ENCODE measurements around the gene ZNF33B.
"Not testable (repeated sequence)": the region's sequence is repeated elsewhere in the genome, so short reads cannot be mapped to it uniquely, and the experiment has no call there.

ZNF33B gene

GRCh38 chr10:42609872-42610271 lies 28.5 kb downstream of the ZNF33B start:
- no peak for DNase-seq

DNA sequence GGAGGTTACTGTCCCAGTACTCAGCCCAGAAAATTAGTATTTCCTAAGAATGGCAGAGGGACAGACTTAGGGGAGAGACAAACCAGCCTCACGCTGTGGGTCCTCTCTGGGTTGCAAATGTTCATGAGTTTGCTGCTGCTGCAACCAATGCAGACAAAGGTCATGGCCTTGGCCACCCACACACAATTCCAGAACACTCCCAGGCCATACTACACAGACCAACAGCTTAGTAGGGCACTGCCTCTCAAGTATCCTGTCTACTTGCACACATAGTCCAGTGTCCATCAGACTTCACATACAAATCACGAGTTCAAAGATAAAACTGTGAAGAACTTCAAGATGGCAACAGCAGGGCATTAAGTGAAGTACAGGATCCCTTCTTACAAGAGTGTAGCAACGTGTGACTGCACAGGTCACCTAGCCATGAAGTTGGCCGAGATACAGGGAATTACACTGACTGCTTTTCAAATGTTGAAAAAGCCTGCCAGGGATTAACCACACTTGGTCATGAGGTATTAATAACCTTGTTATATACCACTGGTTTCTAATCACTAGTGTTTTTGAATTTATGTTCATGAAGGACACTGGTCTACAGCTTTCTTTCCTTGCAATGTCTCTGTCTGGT lies 40.0 kb downstream of the ZNF33B start:
- DNase-seq = no peak

DNA sequence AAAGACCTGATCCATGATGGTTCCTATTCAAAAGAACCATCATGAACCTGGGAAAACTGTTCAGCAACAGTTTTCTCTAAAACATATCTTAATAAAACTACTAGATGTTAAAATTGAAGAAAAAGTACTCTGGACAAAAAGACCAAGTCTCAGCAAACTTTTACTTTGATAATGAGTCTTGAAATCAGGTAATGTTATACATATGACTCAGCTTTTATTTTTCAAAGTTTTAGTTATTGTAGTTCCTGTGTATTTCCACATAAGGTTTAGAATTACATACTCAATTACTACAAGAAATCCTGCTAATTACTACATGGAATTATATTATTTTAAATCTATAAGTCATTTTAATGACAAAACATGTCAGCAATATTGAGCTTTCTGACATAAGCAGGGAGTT lies 42.2 kb downstream of the ZNF33B start:
- no peak for DNase-seq

GRCh38 chr10:42594246-42594650 lies 44.1 kb downstream of the ZNF33B start:
- no peak for DNase-seq

DNA sequence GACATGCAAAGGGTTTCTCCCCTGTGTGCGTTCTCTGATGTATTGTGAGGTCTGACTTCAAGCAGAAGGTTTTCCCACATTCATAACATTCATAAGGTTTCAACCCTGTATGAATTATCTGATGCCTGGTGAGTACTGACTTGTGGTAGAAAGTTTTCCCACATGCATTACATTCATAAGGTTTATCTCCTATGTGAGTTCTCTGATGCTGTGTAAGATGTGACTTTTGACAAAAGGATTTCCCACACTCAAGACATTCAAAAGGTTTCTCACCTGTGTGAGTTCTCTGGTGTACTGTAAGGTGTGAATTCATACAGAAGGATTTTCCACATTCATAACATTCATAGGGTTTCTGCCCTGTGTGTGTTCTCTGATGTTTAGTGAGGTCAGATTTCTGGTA lies 45.1 kb downstream of the ZNF33B start:
- peak; percentile 8 for DNase-seq

GRCh38 chr10:42583828-42584227 lies 54.5 kb downstream of the ZNF33B start:
- no peak for DNase-seq

- no peak for DNase-seq
These were observed 60.4 kb downstream of the ZNF33B start for GRCh38 chr10:42578019-42578418.

DNA sequence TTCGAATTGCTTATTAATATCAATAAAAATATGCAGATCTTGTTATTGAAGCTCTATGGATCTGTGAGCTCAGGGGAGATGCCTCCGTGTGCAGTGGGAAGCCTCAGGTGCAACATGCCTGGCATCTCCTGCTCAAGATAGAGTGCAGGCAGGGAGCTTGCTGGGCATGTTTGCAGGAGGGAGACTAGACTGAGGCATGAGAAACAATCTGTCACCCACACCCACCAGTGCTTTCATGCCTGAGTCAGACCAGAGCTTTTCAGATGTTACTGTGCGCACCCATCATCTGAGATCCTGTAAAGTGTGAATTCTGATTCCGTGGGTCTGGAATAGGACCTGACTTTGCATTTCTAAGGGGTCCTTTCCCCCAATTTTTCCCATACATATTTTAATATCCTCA lies 62.0 kb downstream of the ZNF33B start:
- DNase-seq = no peak

DNA sequence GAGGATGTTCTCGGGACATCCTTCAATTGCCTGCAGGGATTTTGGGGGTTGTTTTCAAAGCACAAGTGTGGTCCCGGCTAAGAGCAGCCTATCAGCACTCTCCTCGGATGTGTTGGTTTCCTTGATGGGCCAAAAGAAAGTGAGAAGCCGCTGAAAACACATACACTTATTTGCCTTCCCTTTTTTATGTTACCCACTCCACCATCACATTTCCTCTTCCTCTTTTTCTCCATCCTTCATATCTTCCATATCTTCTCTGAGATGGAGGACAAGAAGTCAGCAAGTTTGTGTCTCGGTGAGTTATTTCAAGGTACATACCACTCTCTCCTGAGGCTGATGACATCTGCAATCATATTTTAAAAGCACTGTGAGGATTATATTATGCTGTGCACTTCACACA lies 64.0 kb downstream of the ZNF33B start:
- peak; percentile 36 for DNase-seq

GRCh38 chr10:42556931-42557330 lies 81.4 kb downstream of the ZNF33B start:
- no peak for DNase-seq

- DNase-seq = not testable (repeated sequence)
These were observed 84.8 kb downstream of the ZNF33B start for GRCh38 chr10:42553576-42553975.

DNA sequence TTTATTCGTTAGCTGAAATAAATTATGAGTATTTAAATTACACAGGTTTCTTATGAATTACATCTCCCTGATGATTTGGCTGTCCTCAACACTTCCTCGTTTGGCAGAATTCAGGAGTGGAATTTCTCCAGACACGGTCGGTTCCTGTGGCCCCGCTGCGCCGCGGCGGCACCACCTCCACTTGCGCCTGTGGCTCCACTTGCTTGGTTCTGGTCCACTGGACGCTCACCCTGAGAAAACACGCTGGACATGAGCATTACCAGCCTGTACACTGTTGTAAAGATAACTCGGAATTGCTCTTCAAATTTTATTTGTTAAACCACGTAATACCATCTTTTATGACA lies 85.3 kb downstream of the ZNF33B start:
- no peak for DNase-seq

- DNase-seq = peak; percentile 99
These were observed 85.9 kb downstream of the ZNF33B start for GRCh38 chr10:42552188-42553063.

DNA sequence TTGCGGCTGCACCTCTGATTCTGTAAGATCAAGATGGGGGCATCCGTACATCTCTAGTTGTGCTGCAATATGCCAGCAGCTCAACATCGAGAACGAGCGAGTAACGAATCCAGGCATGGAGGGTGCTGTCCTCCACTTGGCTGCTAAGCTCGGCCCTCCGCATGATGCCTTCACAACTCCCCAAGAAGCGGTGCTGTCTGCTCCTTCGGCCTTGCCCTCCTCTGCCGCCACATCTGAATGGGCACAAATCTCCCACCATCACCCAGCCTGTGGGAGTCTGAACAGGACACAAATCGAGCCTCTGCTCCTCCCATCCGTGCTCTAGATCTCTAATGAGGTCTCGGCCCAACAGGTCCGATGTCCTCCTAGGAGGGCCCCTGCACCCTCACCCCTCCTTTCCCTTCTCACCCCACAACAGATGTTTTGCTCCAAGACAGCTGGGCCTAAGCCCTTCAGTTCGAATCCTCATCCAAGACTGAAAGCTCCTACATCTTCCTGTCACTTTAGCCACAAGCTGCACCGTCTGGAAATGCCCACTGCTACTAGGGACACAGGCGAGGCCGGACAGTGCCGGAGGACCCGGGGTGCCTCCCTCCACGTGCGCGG lies 86.7 kb downstream of the ZNF33B start:
- DNase-seq = no peak

DNA sequence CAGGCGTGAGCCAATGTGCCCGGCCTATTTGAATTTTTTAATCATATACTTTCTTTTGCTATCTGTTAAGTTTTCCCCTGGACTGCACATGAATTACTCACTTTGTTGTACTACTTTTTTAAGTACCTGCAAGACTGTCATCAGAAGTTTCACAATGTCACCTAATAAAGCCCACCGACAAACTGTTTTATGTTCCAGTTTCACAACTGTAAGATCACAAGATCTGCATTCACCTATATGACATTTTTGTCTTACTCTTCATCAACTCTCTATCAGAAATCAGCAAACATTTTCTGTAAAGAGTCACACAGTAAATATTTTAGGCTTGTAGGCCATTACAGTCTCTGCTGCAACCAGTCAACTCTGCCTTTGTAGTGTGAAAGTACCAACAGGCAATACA lies 88.5 kb downstream of the ZNF33B start:
- no peak for DNase-seq

DNA sequence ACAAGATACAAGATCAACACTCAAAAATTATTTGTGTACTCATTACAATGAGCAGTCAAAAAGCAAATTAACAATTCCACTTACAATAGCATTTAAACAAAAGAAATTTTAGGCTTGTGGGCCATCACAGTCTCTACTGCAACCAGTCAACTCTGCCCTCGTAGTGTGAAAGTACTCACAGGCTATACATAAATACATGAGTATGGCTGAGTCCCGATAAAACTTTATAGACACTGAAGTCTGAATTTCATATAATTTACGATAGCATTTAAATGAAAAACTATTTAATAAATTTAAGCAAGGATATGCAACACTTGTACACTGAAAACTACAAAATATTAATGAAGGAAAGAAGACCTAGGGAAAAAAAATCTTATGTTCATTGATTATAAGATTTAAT lies 90.1 kb downstream of the ZNF33B start:
- DNase-seq = no peak

GRCh38 chr10:42544945-42545344 lies 93.4 kb downstream of the ZNF33B start:
- DNase-seq = peak; percentile 4

- no peak for DNase-seq
These were observed 94.5 kb downstream of the ZNF33B start for GRCh38 chr10:42543840-42544372.

All from hematopoietic multipotent progenitor cell treated with erythropoietin and hydrocortisone succinate and interleukin-3 and kit ligand, for 4 days (in vitro differentiated cells).